Effector memory CD4-positive, alpha-beta T cell (primary cell): ENCODE data around the gene MCOLN1.

Experiments
- DNase-seq, 3 donors: peaks; one replicate each; pipeline ENCODE4 v3.0.0-alpha.2; 2020
- H3K27ac ChIP-seq: 2 replicates; pipeline ENCODE4 v1.7.0; 2013; ENCODE audit warnings: mild to moderate bottlenecking, low read length, moderate library complexity; ENCODE audit not compliant: insufficient read depth, poor library complexity, severe bottlenecking
- H3K27me3 ChIP-seq: replicated peaks from 2 replicates; pipeline ENCODE4 v1.7.0; 2013; ENCODE audit warnings: mild to moderate bottlenecking, low read length; ENCODE audit not compliant: insufficient read depth, control insufficient read depth, poor library complexity, severe bottlenecking
- H3K36me3 ChIP-seq: 2 replicates; pipeline ENCODE4 v1.7.0; 2013; ENCODE audit warnings: mild to moderate bottlenecking, low read length, moderate library complexity; ENCODE audit not compliant: control insufficient read depth, insufficient read depth
- H3K4me1 ChIP-seq: 2 replicates; pipeline ENCODE4 v1.7.0; 2013; ENCODE audit warnings: low read length, mild to moderate bottlenecking; ENCODE audit not compliant: control insufficient read depth, insufficient read depth, poor library complexity, severe bottlenecking
- H3K4me3 ChIP-seq: 2 replicates; pipeline ENCODE4 v1.7.0; 2013; ENCODE audit warnings: low read length, low read depth, mild to moderate bottlenecking; ENCODE audit not compliant: insufficient read depth, poor library complexity, severe bottlenecking
- H3K9me3 ChIP-seq: 2 replicates; pipeline ENCODE4 v1.7.0; 2013; ENCODE audit warnings: mild to moderate bottlenecking, low read length, moderate library complexity; ENCODE audit not compliant: control insufficient read depth
- total RNA-seq, 3 donors: gene quantifications; one replicate each; lab custom pipeline; 2026; lab: John Stamatoyannopoulos, UW

Gene MCOLN1
- total RNA-seq = 5.5 to 8.3 (median 6.7) reads per million in 3 donors

DNA sequence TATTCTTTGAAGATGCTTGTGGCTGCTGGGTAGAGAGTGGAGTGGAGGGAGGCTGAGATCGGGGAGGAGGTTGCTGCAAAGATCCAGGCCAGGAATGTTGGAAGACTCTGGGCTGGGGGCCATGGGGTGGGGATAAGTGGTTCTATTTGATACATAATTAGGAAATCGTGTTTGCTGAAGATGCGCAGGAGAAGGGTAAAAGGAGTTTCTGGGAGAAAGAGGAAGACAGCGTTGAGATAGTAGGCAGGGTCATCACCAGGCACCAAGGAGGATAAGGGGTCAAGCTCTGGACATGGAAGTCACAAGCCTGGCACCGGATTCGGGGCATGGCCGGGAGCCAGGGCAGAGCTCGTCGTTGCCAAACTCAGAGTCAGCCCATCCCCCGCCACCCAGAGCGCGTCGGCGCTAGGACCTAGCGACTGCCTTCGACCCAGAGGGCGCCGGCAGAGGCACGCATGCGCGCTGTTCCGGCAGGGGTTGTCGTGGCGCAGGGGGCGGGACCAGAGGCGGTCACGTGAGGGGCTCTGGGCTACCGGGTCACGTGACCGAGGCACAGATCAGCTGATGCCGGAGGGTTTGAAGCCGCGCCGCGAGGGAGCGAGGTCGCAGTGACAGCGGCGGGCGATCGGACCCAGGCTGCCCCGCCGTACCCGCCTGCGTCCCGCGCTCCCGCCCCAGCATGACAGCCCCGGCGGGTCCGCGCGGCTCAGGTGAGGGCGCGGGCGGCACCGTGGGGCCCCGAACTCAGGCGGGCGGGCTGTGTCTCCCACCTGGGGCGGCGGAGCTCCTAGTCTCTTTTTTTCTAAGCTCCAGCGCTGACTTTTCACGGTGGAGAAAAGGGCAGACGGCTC, at the start of gene MCOLN1:
Gene MCOLN1 (plus strand): TSS at position 553 of the 851 bp plus-strand sequence. CDS start 127 bp downstream, at position 680.
- Histone ChIP-seq H3K36me3 (no peaks in the 10 kb centered on the region), H3K27me3 (no peaks in the 10 kb centered on the region), H3K4me1 (peaks cover 8% of the 10 kb centered on the region), H3K27ac (no peak within 1 kb of the TSS), H3K9me3 (no peaks in the 10 kb centered on the region), H3K4me3 (peak within 1 kb of the TSS; percentile 68)
- DNase-seq = peak; percentile 97 to 99 (median 98)

DNA sequence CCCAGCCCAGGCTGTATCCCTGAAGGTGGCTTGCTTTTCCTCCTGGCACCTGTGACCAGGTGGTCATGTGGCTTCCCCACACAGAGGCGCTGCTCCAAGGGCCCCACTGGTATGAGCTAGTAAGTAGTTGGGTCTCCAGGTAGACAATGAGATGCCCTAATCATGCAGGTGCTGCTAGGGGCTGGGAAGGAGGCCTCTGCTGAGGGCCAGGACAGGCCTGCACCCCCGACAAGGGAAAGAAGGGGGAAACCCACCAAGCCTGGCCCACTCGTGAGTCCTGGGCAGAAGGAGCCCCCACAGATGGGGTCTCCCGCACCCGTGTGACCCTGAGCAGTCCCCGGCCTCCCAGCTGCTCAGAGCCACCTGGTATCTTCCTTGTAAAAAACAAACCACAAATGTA, 46.8 kb upstream of the MCOLN1 start:
- H3K4me3 ChIP-seq = no peak overlapping the region
- no peak for DNase-seq
- H3K27ac ChIP-seq = no peak overlapping the region

DNA sequence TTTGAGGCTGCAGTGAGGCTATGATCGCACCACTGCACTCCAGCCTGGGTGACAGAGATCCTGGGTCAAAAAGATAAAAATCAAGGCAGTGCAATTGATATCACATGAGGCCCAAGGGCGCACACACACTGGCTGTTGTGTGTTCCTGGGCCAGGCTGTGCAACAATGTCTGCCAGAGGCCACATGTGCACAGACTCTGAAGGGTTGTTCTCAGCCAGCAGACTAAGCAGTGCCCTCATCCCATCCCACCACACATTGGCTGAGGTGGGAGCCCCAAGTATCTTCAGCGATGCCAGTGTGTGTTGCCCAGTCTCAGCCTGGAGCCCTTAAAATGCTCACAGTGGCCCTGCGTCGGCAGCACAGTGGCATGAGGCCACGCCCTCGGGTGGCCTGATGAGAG, 46.2 kb upstream of the MCOLN1 start:
- Histone ChIP-seq H3K4me3 (no peak overlapping the region), H3K36me3 (peaks cover 18% of the 10 kb centered on the region), H3K27me3 (no peaks in the 10 kb centered on the region), H3K4me1 (no peaks in the 10 kb centered on the region), H3K9me3 (no peaks in the 10 kb centered on the region), H3K27ac (no peak overlapping the region)
- no peak for DNase-seq

More for the DNA sequence above, 46.8 kb upstream of the MCOLN1 start:
- Histone ChIP-seq H3K27me3 (no peaks in the 10 kb centered on the region), H3K9me3 (no peaks in the 10 kb centered on the region), H3K36me3 (peaks cover 23% of the 10 kb centered on the region), H3K4me1 (no peaks in the 10 kb centered on the region)

DNA sequence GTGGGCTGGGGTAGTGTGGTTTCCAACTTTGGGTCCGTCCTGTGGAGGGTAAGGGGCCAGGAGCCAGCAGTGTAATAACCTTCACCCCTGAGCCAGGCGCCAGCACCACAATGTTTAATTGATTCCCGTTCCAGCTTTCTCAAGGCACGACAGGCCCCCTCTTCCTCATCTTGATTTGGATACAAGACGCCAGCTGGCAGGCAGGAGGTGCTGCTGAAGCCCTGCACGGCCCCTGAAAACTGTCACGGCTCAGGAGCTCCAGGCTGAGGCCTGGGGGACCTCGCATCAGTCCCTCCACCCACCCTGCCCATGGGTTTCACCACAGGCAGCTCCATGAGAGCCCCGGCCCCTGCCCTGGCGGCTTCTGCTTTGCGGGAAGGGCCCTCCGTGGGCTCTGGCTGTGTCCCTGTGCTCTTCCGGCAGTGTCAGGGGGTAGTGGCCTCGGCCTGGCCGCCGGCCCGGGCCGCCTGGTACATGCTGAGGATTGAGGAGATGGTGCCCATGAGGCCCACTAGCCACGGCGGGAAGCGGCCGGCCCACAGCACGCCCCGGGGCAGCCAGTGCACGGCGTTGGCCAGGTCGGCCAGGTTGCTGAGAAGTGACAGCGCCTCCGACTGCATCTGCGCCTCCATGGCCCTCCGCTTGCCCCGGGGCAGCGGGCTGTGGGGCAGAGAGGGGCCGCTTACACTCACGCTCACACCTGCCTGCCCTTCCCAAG, 45.5 kb upstream of the MCOLN1 start:
- H3K9me3 ChIP-seq = no peaks in the 10 kb centered on the region
- DNase-seq = no peak
- no peaks in the 10 kb centered on the region for H3K27me3 ChIP-seq
- H3K27ac ChIP-seq = no peak overlapping the region
- no peaks in the 10 kb centered on the region for H3K4me1 ChIP-seq
- H3K4me3 ChIP-seq = no peak overlapping the region
- H3K36me3 ChIP-seq = peaks cover 11% of the 10 kb centered on the region

DNA sequence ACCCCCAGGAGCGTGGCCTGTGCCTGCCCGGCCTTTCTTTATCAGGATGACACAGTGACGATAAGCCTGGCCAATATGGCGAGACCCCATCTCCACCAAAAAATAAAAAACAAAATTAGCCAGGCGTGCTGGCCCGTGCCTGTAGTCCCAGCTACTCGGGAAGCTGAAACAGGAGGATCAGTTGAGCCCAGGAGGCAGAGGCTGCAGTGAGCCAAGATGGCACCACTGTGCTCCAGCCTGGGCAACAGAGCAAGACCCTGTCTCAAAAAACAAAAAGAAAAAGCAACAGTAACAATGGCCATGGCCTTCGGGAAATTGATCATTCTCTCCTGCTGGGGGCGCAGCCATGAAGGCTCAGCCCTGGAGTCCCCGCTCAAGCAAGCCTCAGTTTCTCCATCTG, 44.7 kb upstream of the MCOLN1 start:
- DNase-seq = no peak
- peaks cover under 1% of the 10 kb centered on the region for H3K4me1 ChIP-seq
- no peak overlapping the region for H3K27ac ChIP-seq

DNA sequence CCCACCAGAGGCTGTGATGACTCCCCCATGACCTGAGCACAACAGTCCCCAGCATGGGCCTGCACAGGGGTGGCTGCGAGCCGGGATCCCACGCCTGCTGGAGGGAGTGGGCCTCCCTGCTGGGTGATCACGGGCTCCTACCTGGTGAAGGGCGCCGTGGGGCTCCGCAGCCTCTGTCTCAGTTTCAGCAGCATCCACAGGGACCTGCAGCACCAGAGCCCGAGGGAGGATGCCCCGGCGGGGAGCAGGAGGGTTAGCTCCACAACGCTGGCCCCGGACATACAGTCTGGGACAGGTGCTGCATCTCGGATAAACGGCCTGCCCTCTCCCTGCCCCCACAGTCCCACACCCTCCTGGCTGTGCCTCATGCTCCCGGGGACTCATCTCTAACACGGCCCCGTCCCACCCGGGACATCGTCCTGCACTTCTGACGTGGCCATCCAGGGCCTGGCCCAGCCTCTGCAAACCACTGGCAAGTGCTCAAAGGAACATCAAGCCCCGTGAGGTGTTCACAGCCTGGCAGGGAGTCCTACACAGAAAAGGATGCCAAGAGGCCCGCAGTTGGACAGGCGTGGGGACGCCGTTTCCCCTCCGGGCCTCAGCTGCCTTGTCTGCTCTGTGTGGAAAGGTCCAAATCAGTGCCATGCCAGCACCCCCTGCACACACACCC, 44.1 kb upstream of the MCOLN1 start:
- Histone ChIP-seq H3K4me1 (peaks cover 6% of the 10 kb centered on the region), H3K27ac (no peak overlapping the region), H3K4me3 (no peak overlapping the region), H3K9me3 (no peaks in the 10 kb centered on the region), H3K27me3 (peaks cover 5% of the 10 kb centered on the region), H3K36me3 (peaks cover under 1% of the 10 kb centered on the region)
- DNase-seq = no peak

More for the DNA sequence above, 44.7 kb upstream of the MCOLN1 start:
- Histone ChIP-seq H3K36me3 (peaks cover 5% of the 10 kb centered on the region), H3K9me3 (no peaks in the 10 kb centered on the region), H3K4me3 (no peak overlapping the region), H3K27me3 (peaks cover 4% of the 10 kb centered on the region)

DNA sequence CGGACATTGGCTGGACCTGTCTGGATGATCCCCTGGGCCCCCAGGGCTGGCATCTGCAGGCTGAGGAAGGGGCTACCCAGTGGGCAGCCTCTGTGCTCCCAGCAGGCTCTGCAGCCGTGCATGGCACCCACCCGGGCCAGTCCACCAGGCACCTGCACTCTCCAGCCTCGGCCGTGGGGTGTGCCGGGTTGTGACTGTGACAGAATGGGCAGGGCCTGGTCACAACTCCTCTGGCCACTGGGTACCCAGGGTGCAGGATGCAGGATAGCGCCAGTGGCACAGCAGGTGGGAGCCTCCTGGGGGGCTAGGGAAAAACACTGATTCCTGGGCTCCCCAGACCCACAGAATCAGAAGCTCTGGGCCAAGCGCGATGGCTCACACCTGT, 43.6 kb upstream of the MCOLN1 start:
- Histone ChIP-seq H3K27me3 (peaks cover 5% of the 10 kb centered on the region), H3K4me1 (peaks cover 8% of the 10 kb centered on the region)

DNA sequence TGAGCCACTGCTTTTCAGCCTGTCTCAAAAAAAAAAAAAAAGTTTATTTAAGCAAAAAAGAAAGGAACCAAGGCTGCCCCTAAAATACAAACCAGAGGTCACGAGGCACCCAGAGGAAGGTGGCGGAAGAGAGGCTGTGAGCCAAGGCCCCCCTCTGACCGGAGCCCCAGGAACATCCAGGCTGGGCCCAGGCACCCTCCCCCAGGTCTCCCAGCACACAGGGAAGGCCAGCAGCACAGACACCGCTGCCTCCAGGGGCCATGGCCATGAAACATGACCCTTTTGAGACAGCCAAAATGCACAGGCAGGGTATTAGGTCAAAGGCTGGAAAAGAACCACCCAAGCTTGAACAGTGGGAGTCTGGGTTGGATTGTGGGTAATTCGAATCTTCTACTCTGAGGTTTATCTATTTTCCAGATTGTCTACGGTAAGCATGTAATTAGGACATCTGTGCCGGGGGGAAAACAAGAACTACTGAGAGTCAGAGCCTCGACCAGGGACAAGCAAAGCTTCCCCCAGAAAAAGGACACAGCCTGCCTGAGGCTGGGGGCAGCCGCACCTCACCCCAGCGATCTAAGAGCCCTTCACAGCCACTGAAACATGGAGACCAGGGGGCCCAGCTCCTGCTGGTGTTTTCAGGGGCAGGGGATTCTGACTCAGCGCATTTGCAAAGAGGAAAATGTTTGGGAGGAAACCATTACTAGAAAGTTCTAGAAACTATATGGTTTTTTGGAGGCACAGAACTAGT, 42.0 kb upstream of the MCOLN1 start:
- Histone ChIP-seq H3K36me3 (no peaks in the 10 kb centered on the region), H3K4me1 (peaks cover 8% of the 10 kb centered on the region), H3K9me3 (no peaks in the 10 kb centered on the region), H3K27me3 (peaks cover 5% of the 10 kb centered on the region), H3K27ac (no peak overlapping the region), H3K4me3 (no peak overlapping the region)
- DNase-seq = no peak

More for the DNA sequence above, 43.6 kb upstream of the MCOLN1 start:
- no peak for DNase-seq
- H3K36me3 ChIP-seq = no peaks in the 10 kb centered on the region
- no peaks in the 10 kb centered on the region for H3K9me3 ChIP-seq
- no peak overlapping the region for H3K27ac ChIP-seq
- no peak overlapping the region for H3K4me3 ChIP-seq

DNA sequence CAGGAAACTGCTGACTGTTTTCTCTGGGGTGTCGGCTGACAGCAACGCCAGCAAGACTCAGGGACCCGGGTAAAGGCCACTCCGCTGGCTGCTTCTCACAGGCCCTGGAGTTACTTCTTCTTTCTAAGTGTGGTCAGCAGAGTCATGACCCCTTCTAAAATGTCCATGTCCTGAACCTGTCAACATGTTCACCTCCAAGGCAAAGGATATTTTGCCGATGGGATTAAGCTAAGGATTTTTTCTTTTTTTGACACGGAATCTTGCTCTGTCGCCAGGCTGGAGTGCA, 41.5 kb upstream of the MCOLN1 start:
- Histone ChIP-seq H3K9me3 (no peaks in the 10 kb centered on the region), H3K36me3 (no peaks in the 10 kb centered on the region), H3K4me3 (no peak overlapping the region), H3K4me1 (peaks cover 8% of the 10 kb centered on the region), H3K27me3 (peaks cover 5% of the 10 kb centered on the region), H3K27ac (no peak overlapping the region)
- no peak for DNase-seq
